ENCODE results near the gene ABHD12. TPM values are rescaled to one million over a fixed set of nuclear protein-coding genes. Genes with fewer than 3 reads are reported as not detected.
A peak's percentile ranks its signal among the peaks of the same experiment; 100 is the strongest.

Gene ABHD12
- total RNA-seq, 2 experiments from 2014 or later, result 13.4 to 17.0 TPM

- Histone ChIP-seq H3K27ac (ENCODE audit: low read depth in 1 of 2, low read length in 2 of 2) (peak overlapping the region in 1 of 2 donors; percentile 1), H3K9me3 (ENCODE audit: control insufficient read depth in 1 of 2, insufficient read depth in 1 of 2, low read length in 2 of 2) (no peaks in the 10 kb centered on the region), H3K4me3 (ENCODE audit: low read length) (no peak overlapping the region), H3K4me1 (ENCODE audit: insufficient read depth, low read length) (peaks cover 6% of the 10 kb centered on the region), H3K27me3 (ENCODE audit: control insufficient read depth in 1 of 2, insufficient read depth in 2 of 2, low read length in 2 of 2) (no peaks in the 10 kb centered on the region), H3K36me3 (ENCODE audit: insufficient read depth, low read length) (peaks cover 8% of the 10 kb centered on the region)
- peaks cover 72% of the 10 kb centered on the region for H3K4me1 Mint-ChIP-seq (ENCODE audit: low read depth)
- peaks cover 26% of the 10 kb centered on the region for H3K36me3 Mint-ChIP-seq (ENCODE audit: low read depth)
- no peak for ATAC-seq (ENCODE audit: poor library complexity)
- no peaks in the 10 kb centered on the region for H3K9me3 Mint-ChIP-seq
- no peak for TF ChIP-seq CTCF (IDR thresholded peaks at IDR 0.05)
- DNase-seq, result no peak
- H3K27me3 Mint-ChIP-seq, result no peaks in the 10 kb centered on the region
- POLR2A ChIA-PET, result interaction anchor here (0.6 to 2.2 kb wide), 3 partner anchors 11 to 201 kb away, joined by 3 to 27 read pairs (median 5); partner anchors contain the start of genes ACSS1, ENTPD6 and PYGB
- CTCF ChIA-PET, result interaction anchor here (1.0 to 1.3 kb wide), 2 partner anchors 9 to 177 kb away, joined by 3 to 5 read pairs; no protein-coding TSS in a partner anchor
- peak overlapping the region; percentile 90 for H3K27ac Mint-ChIP-seq
- intact Hi-C loops (cut with DNase I, micrococcal nuclease), result no loop called here
- peak overlapping the region; percentile 60 for H3K4me3 Mint-ChIP-seq
Observed at GRCh38 chr20:25259358-25259757, 131.3 kb downstream of the ABHD12 start.

GRCh38 chr20:25258828-25259227 lies 131.8 kb downstream of the ABHD12 start:
- no peaks in the 10 kb centered on the region for H3K9me3 Mint-ChIP-seq
- no peak for DNase-seq
- Histone ChIP-seq H3K9me3 (ENCODE audit: control insufficient read depth in 1 of 2, insufficient read depth in 1 of 2, low read length in 2 of 2) (no peaks in the 10 kb centered on the region), H3K4me1 (ENCODE audit: insufficient read depth, low read length) (peaks cover 6% of the 10 kb centered on the region), H3K4me3 (ENCODE audit: low read length) (no peak overlapping the region), H3K27me3 (ENCODE audit: control insufficient read depth in 1 of 2, insufficient read depth in 2 of 2, low read length in 2 of 2) (no peaks in the 10 kb centered on the region), H3K27ac (ENCODE audit: low read depth in 1 of 2, low read length in 2 of 2) (no peak overlapping the region), H3K36me3 (ENCODE audit: insufficient read depth, low read length) (peaks cover 8% of the 10 kb centered on the region)
- CTCF ChIA-PET, result no interaction called here
- H3K4me1 Mint-ChIP-seq (ENCODE audit: low read depth), result peaks cover 73% of the 10 kb centered on the region
- peaks cover 28% of the 10 kb centered on the region for H3K36me3 Mint-ChIP-seq (ENCODE audit: low read depth)
- H3K4me3 Mint-ChIP-seq, result no peak overlapping the region
- intact Hi-C loops (cut with DNase I, micrococcal nuclease), result no loop called here
- ATAC-seq (ENCODE audit: poor library complexity), result no peak
- no peaks in the 10 kb centered on the region for H3K27me3 Mint-ChIP-seq
- peak overlapping the region; percentile 90 for H3K27ac Mint-ChIP-seq
- no peak for TF ChIP-seq CTCF (IDR thresholded peaks at IDR 0.05)
- POLR2A ChIA-PET, result interaction anchor here (2.3 kb wide), 1 partner anchor 10 kb away, joined by 6 read pairs; the partner anchor contains the start of gene PYGB

- Mint-ChIP-seq H3K27me3 (no peaks in the 10 kb centered on the region), H3K4me1 (ENCODE audit: low read depth) (peaks cover 73% of the 10 kb centered on the region), H3K9me3 (no peaks in the 10 kb centered on the region), H3K27ac (peak overlapping the region; percentile 90), H3K36me3 (ENCODE audit: low read depth) (peaks cover 28% of the 10 kb centered on the region), H3K4me3 (no peak overlapping the region)
- no peaks in the 10 kb centered on the region for H3K9me3 ChIP-seq (ENCODE audit: control insufficient read depth in 1 of 2, insufficient read depth in 1 of 2, low read length in 2 of 2)
- DNase-seq (no peak), ATAC-seq (ENCODE audit: poor library complexity) (no peak)
- CTCF ChIA-PET, result no interaction called here
- no peak overlapping the region for H3K4me3 ChIP-seq (ENCODE audit: low read length)
- peaks cover 6% of the 10 kb centered on the region for H3K4me1 ChIP-seq (ENCODE audit: insufficient read depth, low read length)
- no peaks in the 10 kb centered on the region for H3K27me3 ChIP-seq (ENCODE audit: control insufficient read depth in 1 of 2, insufficient read depth in 2 of 2, low read length in 2 of 2)
- intact Hi-C loops (cut with DNase I, micrococcal nuclease), result no loop called here
- peaks cover 8% of the 10 kb centered on the region for H3K36me3 ChIP-seq (ENCODE audit: insufficient read depth, low read length)
- POLR2A ChIA-PET, result interaction anchor here (1.9 to 2.3 kb wide), 2 partner anchors 10 to 12 kb away, joined by 4 to 6 read pairs; partner anchors contain the start of gene PYGB
- no peak for TF ChIP-seq CTCF (IDR thresholded peaks at IDR 0.05)
- no peak overlapping the region for H3K27ac ChIP-seq (ENCODE audit: low read depth in 1 of 2, low read length in 2 of 2)
Observed at GRCh38 chr20:25258476-25258805, 132.2 kb downstream of the ABHD12 start.
